ENCODE data around the gene EDN1.
A peak's percentile ranks its signal among the peaks of the same experiment; 100 is the strongest.

The EDN1 gene

GRCh38 chr6:12289933-12290820, at the start of gene EDN1:
EDN1 (plus strand) TSS chr6:12290361; CDS start chr6:12290630, 269 bp downstream.
- TF ChIP-seq ZFX (IDR thresholded peaks at IDR 0.05; ENCODE audit: borderline replicate concordance) (no peak), CTCF (IDR thresholded peaks at IDR 0.05) (peak; percentile 31)
- H3K27ac ChIP-seq = peak within 1 kb of the TSS; percentile 99

- no peak overlapping the region for H3K27ac ChIP-seq
Measured at GRCh38 chr6:12241493-12242175, 48.5 kb upstream of the EDN1 start.

GRCh38 chr6:12243169-12243568, 47.0 kb upstream of the EDN1 start:
- TF ChIP-seq CTCF (IDR thresholded peaks at IDR 0.05) (no peak), ZFX (IDR thresholded peaks at IDR 0.05; ENCODE audit: borderline replicate concordance) (no peak)
- no peak overlapping the region for H3K27ac ChIP-seq

More at GRCh38 chr6:12241493-12242175, 48.5 kb upstream of the EDN1 start:
- no peak for TF ChIP-seq CTCF (IDR thresholded peaks at IDR 0.05)
- TF ChIP-seq ZFX (IDR thresholded peaks at IDR 0.05; ENCODE audit: borderline replicate concordance) = no peak

- TF ChIP-seq CTCF (IDR thresholded peaks at IDR 0.05) = no peak
- TF ChIP-seq ZFX (IDR thresholded peaks at IDR 0.05; ENCODE audit: borderline replicate concordance) = no peak
- no peak overlapping the region for H3K27ac ChIP-seq
Measured at GRCh38 chr6:12245360-12245759, 44.8 kb upstream of the EDN1 start.

- H3K27ac ChIP-seq = no peak overlapping the region
- TF ChIP-seq ZFX (IDR thresholded peaks at IDR 0.05; ENCODE audit: borderline replicate concordance) (no peak), CTCF (IDR thresholded peaks at IDR 0.05) (no peak)
Measured at GRCh38 chr6:12245763-12246718, 44.1 kb upstream of the EDN1 start.

- no peak overlapping the region for H3K27ac ChIP-seq
- TF ChIP-seq ZFX (IDR thresholded peaks at IDR 0.05; ENCODE audit: borderline replicate concordance) (no peak), CTCF (IDR thresholded peaks at IDR 0.05) (no peak)
Measured at GRCh38 chr6:12246900-12247299, 43.3 kb upstream of the EDN1 start.
